HG03565 (cell line): ENCODE data around the gene ZFP14.
"Not testable (repeated sequence)": the region's sequence is repeated elsewhere in the genome, so short reads cannot be mapped to it uniquely, and the experiment has no call there.

Experiments used
- ATAC-seq: cut with Tn5 transposase; IDR thresholded peaks from one replicate; pipeline ENCODE4 v1.9.1; 2021; ENCODE audit warnings: mild to moderate bottlenecking, moderate library complexity; ENCODE audit not compliant: unreplicated experiment

ZFP14 gene

DNA sequence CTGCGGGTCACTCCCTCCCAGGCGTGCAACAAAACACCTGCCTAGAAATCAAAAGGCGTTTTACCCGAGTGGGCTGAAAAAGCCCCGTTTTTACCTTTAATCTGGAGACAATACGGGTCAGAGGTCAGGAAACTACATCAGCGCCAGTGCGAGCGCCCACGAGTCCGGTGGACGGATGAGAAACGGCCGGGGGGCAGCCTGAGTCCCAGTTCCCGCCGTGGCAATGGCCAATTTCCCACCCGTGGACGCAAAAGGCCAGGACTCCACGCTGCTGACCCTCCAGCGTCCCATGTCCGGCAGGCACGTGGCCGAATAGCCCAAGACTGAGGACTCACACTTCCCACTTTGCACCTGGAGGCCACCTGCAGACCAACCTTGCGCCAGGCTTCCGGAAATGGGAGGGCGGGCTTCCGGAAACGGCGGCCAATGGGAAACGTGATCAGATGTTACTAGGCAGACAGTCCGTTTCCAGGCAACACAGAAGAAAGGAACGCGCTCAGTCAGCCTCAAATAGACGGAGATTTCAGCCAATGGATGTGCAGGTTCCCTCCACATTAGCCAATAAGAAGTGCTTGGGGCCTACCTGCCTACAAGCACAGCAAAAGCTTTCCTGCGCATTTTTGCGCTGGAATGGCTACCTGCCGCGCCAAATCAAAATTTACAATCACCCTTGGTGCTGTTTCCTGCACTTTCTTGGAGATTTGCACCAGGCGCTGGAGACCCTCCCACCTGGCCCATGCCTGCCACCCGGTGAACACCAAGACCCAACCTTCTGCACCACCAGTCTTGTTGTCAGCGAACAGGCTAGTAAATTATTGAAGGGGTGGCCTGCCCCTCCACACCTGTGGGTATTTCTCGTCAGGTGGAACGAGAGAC is 47.4 kb downstream of the ZFP14 start:
- ATAC-seq = peak; percentile 57

- no peak for ATAC-seq
These were observed 48.8 kb downstream of the ZFP14 start for GRCh38 chr19:36330216-36330615.

DNA sequence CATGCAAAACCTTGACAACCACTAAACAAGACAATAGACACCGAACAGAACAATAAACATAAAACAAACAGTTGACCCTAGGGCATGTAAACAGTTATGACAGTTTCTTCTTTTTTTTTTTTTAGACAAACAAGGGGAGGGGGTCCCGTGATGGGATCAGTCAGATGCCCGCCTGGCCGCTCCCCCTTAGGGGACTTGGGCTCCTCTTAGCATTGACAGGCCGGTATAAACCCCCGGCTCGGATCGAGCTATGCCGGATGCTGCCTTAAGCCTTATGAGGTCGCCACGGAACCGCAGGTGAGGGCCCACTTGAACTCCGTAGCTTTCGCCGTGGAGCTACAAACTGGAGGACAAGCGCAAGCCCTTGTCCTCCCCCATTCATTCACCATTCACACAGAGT is 49.5 kb downstream of the ZFP14 start:
- not testable (repeated sequence) for ATAC-seq

DNA sequence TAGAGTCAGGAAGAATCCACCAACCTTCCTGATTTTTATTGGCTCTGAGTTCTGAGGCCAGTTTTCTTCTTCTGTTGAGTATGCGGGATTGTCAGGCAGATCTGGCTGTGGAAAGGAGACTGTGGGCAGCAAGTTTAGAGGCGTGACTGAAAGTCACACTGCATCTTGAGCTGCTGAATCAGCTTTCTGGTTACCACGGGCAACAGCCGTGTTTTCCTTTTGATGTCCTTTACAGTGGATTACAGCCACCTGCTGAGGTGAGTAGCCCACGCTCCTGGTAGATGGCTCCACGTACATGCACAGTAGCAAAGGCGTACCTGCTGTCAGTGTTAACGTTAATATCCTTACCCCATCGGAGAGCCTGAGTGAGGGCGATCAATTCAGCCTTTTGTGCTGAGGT is 52.4 kb downstream of the ZFP14 start:
- not testable (repeated sequence) for ATAC-seq

DNA sequence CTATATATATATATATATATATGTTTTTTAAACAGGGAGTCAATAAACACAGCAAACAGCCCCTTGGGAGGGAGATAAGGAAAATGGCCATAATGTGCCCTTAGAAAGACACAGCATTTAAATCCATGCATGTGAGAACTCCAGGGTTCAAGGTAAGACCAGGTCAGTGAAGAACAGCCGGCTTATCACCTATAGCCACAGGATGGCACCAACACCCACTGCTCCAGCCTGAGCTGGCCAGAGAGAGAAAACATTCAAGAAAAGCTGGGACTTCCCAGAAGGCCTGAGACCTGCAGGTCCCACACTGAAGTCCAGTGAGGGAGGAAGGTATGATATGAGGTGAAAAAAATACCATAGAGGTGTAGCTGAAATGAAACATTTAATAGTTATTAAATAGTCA is 63.8 kb downstream of the ZFP14 start:
- ATAC-seq = not testable (repeated sequence)

GRCh38 chr19:36314053-36314452 is 64.9 kb downstream of the ZFP14 start:
- ATAC-seq = not testable (repeated sequence)

GRCh38 chr19:36311098-36311760 is 67.8 kb downstream of the ZFP14 start:
- ATAC-seq = not testable (repeated sequence)

DNA sequence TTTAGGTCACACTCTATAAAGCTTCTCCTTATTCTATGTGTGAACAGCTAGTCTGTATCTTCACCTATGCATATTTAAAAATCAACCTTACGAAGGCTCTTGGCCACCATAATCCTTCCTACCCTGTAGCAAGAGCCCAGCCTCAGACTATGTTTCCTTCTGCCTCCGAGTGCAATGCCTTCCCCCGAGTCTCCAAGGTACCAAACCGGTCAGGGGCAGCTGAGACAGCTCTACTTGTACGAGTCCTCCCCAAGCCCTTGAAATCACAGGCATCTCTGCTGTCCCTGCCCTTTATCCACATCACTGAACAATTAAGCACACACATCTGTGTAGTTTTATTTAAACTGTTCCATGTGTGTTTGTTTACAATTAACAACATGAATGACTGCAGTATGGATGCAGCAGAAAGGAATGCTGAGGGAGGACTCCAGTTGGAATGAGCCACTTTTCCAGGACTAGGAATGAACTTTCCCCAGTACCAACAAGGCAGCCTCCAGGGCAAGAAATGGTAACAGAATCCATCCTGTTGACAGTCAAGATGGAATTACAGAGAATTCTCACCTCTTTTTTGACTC is 68.5 kb downstream of the ZFP14 start:
- ATAC-seq = not testable (repeated sequence)

DNA sequence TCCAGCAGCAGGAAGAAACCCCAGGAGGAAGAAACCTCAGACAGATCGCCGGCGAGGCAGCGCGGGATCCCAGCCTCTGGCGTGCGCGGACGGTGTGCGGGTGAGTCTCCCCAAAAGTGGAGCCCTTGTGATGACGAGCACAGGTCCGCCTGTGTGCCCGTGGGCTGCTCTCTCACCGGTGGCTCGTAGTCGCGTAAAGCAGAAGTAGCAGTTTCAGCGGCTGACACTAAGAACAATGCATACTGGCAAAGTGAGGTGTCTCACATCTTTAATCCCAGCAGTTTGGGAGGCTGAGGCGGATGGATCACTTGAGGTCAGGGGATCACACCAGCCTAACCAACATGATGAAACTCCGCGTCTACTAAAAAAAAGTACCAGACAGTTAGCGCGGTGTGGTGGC is 69.2 kb downstream of the ZFP14 start:
- not testable (repeated sequence) for ATAC-seq

DNA sequence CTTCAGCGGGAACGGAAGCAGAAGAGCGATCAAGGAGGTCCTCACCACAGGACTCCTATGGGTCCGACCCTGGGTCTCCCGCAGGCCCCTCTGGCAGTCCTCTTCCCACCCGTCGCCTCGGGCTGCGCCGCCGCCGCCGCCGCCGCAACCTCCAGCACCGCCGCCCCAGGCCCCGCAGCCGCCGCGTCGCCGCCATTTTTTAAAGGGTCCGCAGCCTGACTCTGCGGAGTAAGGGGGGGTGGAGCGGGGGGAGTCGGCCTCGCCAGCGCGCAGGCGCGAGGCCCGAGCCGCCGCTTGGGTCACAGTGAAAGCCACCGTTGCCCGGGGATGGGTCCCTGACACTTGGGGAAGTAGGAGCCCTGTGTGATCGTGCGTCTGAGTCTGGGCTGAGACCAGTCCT is 69.7 kb downstream of the ZFP14 start:
- ATAC-seq = not testable (repeated sequence)

DNA sequence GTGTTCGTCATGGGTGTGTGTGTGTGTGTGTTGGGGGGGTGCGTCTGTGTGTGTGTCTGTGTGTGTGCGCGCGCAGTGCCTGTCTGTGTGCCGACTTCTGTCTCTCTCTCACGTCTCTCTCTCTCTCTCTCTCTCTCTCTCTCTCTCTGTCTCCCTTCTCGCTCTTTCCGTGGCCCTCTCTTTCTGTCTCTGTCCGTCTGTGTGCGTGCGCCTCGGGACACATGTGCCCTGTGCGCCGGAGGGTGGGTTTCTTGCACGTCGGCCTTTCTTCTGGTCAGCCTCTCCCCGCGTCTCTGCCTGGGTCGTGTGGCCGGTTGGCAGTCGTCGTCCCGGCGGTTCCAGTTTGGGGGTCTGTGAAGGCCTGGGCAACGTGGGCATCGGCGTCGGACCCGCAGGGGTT is 86.7 kb downstream of the ZFP14 start:
- ATAC-seq = not testable (repeated sequence)
